ENCODE measurements around the gene KDM4B.
A peak's percentile ranks its signal among the peaks of the same experiment; 100 is the strongest.
"Not testable (repeated sequence)": the region's sequence is repeated elsewhere in the genome, so short reads cannot be mapped to it uniquely, and the experiment has no call there.

Gene KDM4B

DNA sequence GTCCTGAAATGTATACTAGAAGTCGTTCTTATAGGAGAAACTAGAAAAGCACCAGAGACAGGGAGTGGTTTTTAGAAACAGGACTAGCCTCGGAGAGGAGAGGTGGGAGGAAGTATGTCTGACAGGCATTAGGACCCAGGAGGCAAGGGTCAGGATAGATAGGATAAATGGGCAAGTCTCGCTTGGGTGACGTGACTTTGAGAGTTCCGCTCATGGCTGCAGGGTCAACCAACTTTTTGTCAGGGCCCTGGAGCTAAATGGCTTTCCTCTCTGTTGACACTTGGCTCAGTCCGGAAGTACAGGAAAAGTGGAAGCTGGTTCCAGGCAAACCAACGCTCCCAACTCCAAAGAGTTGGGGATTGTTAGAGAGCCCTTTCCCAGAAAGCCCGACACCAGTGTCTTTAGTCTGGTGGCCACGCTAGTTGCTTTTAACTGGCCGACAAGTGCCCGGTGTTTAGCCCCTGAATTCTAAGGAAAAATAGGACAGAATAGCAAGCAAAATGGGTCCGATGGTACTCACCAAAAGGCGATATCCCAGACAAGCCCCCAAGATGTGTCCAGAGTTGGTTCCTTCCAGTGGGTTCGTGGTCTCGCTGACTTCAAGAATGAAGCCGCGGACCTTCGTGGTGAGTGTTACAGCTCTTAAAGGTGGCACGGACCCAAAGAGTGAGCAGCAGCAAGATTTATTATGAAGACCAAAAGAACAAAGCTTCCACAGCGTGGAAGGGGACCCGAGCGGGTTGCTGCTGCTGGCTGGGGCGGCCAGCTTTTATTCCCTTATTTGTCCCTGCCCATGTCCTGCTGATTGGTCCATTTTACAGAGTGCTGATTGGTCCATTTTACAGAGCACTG, 196.2 kb downstream of the KDM4B start:
- not testable (repeated sequence) for H3K4me2 ChIP-seq (ENCODE audit: insufficient read depth, low read length); ATAC-seq (ENCODE audit: insufficient read depth, low read depth); H4K20me1 ChIP-seq (ENCODE audit: insufficient read depth, low read length); H3K36me3 ChIP-seq (ENCODE audit: insufficient read depth, low read length); H3K4me1 ChIP-seq (ENCODE audit: insufficient read depth, low read length); H3K27ac ChIP-seq (ENCODE audit: low read length); H3K79me2 ChIP-seq (ENCODE audit: insufficient read depth, low read length); H3K27me3 ChIP-seq (ENCODE audit: insufficient read depth, low read length, poor library complexity); H3K9ac ChIP-seq (ENCODE audit: low read depth, low read length); H3K9me3 ChIP-seq (ENCODE audit: insufficient read depth, low read length, severe bottlenecking); H3K4me3 ChIP-seq (ENCODE audit: low read depth in 1 of 2, low read length in 2 of 2); DNase-seq; H2AFZ ChIP-seq (ENCODE audit: low read depth, low read length)

- Histone ChIP-seq H3K4me3 (ENCODE audit: low read depth in 1 of 2, low read length in 2 of 2) (no peak overlapping the region), H3K4me2 (ENCODE audit: insufficient read depth, low read length) (no peak overlapping the region), H3K36me3 (ENCODE audit: insufficient read depth, low read length) (no peaks in the 10 kb centered on the region), H3K79me2 (ENCODE audit: insufficient read depth, low read length) (no peaks in the 10 kb centered on the region), H3K9me3 (ENCODE audit: insufficient read depth, low read length, severe bottlenecking) (no peaks in the 10 kb centered on the region), H3K4me1 (ENCODE audit: insufficient read depth, low read length) (no peaks in the 10 kb centered on the region), H4K20me1 (ENCODE audit: insufficient read depth, low read length) (0 out of 2 replicates have a peak, but pooled peaks cover 5% of the 10 kb centered on the region), H3K27ac (ENCODE audit: low read length) (no peak overlapping the region), H2AFZ (ENCODE audit: low read depth, low read length) (no peak overlapping the region), H3K9ac (ENCODE audit: low read depth, low read length) (no peak overlapping the region), H3K27me3 (ENCODE audit: insufficient read depth, low read length, poor library complexity) (no peaks in the 10 kb centered on the region)
- no peak for TF ChIP-seq EZH2 (IDR thresholded peaks at IDR 0.05; ENCODE audit: borderline replicate concordance, low read depth, low read length, severe bottlenecking)
- TF ChIP-seq, protein P1, sequence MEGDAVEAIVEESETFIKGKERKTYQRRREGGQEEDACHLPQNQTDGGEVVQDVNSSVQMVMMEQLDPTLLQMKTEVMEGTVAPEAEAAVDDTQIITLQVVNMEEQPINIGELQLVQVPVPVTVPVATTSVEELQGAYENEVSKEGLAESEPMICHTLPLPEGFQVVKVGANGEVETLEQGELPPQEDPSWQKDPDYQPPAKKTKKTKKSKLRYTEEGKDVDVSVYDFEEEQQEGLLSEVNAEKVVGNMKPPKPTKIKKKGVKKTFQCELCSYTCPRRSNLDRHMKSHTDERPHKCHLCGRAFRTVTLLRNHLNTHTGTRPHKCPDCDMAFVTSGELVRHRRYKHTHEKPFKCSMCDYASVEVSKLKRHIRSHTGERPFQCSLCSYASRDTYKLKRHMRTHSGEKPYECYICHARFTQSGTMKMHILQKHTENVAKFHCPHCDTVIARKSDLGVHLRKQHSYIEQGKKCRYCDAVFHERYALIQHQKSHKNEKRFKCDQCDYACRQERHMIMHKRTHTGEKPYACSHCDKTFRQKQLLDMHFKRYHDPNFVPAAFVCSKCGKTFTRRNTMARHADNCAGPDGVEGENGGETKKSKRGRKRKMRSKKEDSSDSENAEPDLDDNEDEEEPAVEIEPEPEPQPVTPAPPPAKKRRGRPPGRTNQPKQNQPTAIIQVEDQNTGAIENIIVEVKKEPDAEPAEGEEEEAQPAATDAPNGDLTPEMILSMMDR (IDR thresholded peaks at IDR 0.05; ENCODE audit: borderline replicate concordance, extremely low read depth, low read length, poor library complexity, severe bottlenecking) = no peak
- no peak for ATAC-seq (ENCODE audit: insufficient read depth, low read depth)
- no peak for DNase-seq
Observed at GRCh38 chr19:5165697-5166019, 196.7 kb downstream of the KDM4B start.

- no peaks in the 10 kb centered on the region for H3K4me1 ChIP-seq (ENCODE audit: insufficient read depth, low read length)
- no peak overlapping the region for H3K4me3 ChIP-seq (ENCODE audit: low read depth in 1 of 2, low read length in 2 of 2)
- no peak overlapping the region for H3K9ac ChIP-seq (ENCODE audit: low read depth, low read length)
- no peak overlapping the region for H3K4me2 ChIP-seq (ENCODE audit: insufficient read depth, low read length)
- ATAC-seq (ENCODE audit: insufficient read depth, low read depth) (no peak), DNase-seq (no peak)
- TF ChIP-seq EZH2 (IDR thresholded peaks at IDR 0.05; ENCODE audit: borderline replicate concordance, low read depth, low read length, severe bottlenecking) = no peak
- TF ChIP-seq, protein P1 (IDR thresholded peaks at IDR 0.05; ENCODE audit: borderline replicate concordance, extremely low read depth, low read length, poor library complexity, severe bottlenecking) = no peak
- H3K27me3 ChIP-seq (ENCODE audit: insufficient read depth, low read length, poor library complexity) = no peaks in the 10 kb centered on the region
- no peak overlapping the region for H2AFZ ChIP-seq (ENCODE audit: low read depth, low read length)
- no peaks in the 10 kb centered on the region for H3K36me3 ChIP-seq (ENCODE audit: insufficient read depth, low read length)
- no peaks in the 10 kb centered on the region for H3K9me3 ChIP-seq (ENCODE audit: insufficient read depth, low read length, severe bottlenecking)
- no peaks in the 10 kb centered on the region for H3K79me2 ChIP-seq (ENCODE audit: insufficient read depth, low read length)
- 0 out of 2 replicates have a peak, but pooled peaks cover 5% of the 10 kb centered on the region for H4K20me1 ChIP-seq (ENCODE audit: insufficient read depth, low read length)
- no peak overlapping the region for H3K27ac ChIP-seq (ENCODE audit: low read length)
Observed at GRCh38 chr19:5166262-5166661, 197.3 kb downstream of the KDM4B start.

- Histone ChIP-seq H4K20me1 (ENCODE audit: insufficient read depth, low read length) (0 out of 2 replicates have a peak, but pooled peaks cover 5% of the 10 kb centered on the region), H3K36me3 (ENCODE audit: insufficient read depth, low read length) (no peaks in the 10 kb centered on the region), H3K27me3 (ENCODE audit: insufficient read depth, low read length, poor library complexity) (no peaks in the 10 kb centered on the region), H3K9ac (ENCODE audit: low read depth, low read length) (no peak overlapping the region), H3K4me2 (ENCODE audit: insufficient read depth, low read length) (no peak overlapping the region), H3K4me3 (ENCODE audit: low read depth in 1 of 2, low read length in 2 of 2) (no peak overlapping the region), H3K4me1 (ENCODE audit: insufficient read depth, low read length) (no peaks in the 10 kb centered on the region), H2AFZ (ENCODE audit: low read depth, low read length) (no peak overlapping the region), H3K27ac (ENCODE audit: low read length) (no peak overlapping the region), H3K9me3 (ENCODE audit: insufficient read depth, low read length, severe bottlenecking) (no peaks in the 10 kb centered on the region), H3K79me2 (ENCODE audit: insufficient read depth, low read length) (no peaks in the 10 kb centered on the region)
- TF ChIP-seq, protein P1 (IDR thresholded peaks at IDR 0.05; ENCODE audit: borderline replicate concordance, extremely low read depth, low read length, poor library complexity, severe bottlenecking) = peak; percentile 88
- no peak for TF ChIP-seq EZH2 (IDR thresholded peaks at IDR 0.05; ENCODE audit: borderline replicate concordance, low read depth, low read length, severe bottlenecking)
- DNase-seq (peak; percentile 54), ATAC-seq (ENCODE audit: insufficient read depth, low read depth) (0 out of 3 replicates have a peak, but pooled peaks have one; percentile 39)
Observed at GRCh38 chr19:5170329-5170745, 201.4 kb downstream of the KDM4B start.

Measured in DND-41 (cell line).